HG03139 (cell line): ENCODE measurements around the gene PCDHGA12.
"Not testable (repeated sequence)": the region's sequence is repeated elsewhere in the genome, so short reads cannot be mapped to it uniquely, and the experiment has no call there.

Experiments
- ATAC-seq: cut with Tn5 transposase; IDR thresholded peaks from one replicate; pipeline ENCODE4 v1.9.1; 2021; ENCODE audit not compliant: unreplicated experiment

Gene PCDHGA12

GRCh38 chr5:141407790-141408505 is 22.4 kb upstream of the PCDHGA12 start, which contains the start of gene PCDHGB6:
TSS of gene PCDHGB6 (plus strand) at chr5:141408021. CDS start at chr5:141408203, 182 bp downstream.
- ATAC-seq, result not testable (repeated sequence)

GRCh38 chr5:141409598-141410306 is 20.6 kb upstream of the PCDHGA12 start:
- no peak for ATAC-seq

GRCh38 chr5:141411575-141411974 is 18.7 kb upstream of the PCDHGA12 start:
- ATAC-seq, result no peak

GRCh38 chr5:141412854-141413539 is 17.3 kb upstream of the PCDHGA12 start, which contains the start of gene PCDHGA10:
TSS of gene PCDHGA10 (plus strand) at chr5:141412987. CDS start at chr5:141413176, 189 bp downstream.
- peak; percentile 81 for ATAC-seq

- ATAC-seq, result no peak
These were observed 16.7 kb upstream of the PCDHGA12 start for GRCh38 chr5:141413540-141414069.

- not testable (repeated sequence) for ATAC-seq
These were observed 15.6 kb upstream of the PCDHGA12 start for GRCh38 chr5:141414548-141415274.

- ATAC-seq, result not testable (repeated sequence)
These were observed 15.1 kb upstream of the PCDHGA12 start for GRCh38 chr5:141415275-141415618.

- ATAC-seq, result peak; percentile 68
These were observed 12.7 kb upstream of the PCDHGA12 start, which contains the start of gene PCDHGB7 for GRCh38 chr5:141417494-141418172. TSS of gene PCDHGB7 (plus strand) at chr5:141417677. CDS start at chr5:141417860, 183 bp downstream.

- ATAC-seq, result no peak
These were observed 11.0 kb upstream of the PCDHGA12 start for GRCh38 chr5:141419074-141419880.

GRCh38 chr5:141420855-141421488 is 9.3 kb upstream of the PCDHGA12 start, which contains the start of gene PCDHGA11:
TSS of gene PCDHGA11 (plus strand) at chr5:141421051. CDS start at chr5:141421228, 177 bp downstream.
- ATAC-seq, result no peak

- no peak for ATAC-seq
These were observed 8.8 kb upstream of the PCDHGA12 start for GRCh38 chr5:141421489-141421855.

GRCh38 chr5:141422742-141423291 is 7.5 kb upstream of the PCDHGA12 start:
- ATAC-seq, result no peak

- ATAC-seq, result no peak
These were observed 2.4 kb upstream of the PCDHGA12 start for GRCh38 chr5:141427783-141428426.

- no peak for ATAC-seq
These were observed 979 bp downstream of the PCDHGA12 start for GRCh38 chr5:141431286-141431685.

- not testable (repeated sequence) for ATAC-seq
These were observed 2.0 kb downstream of the PCDHGA12 start for GRCh38 chr5:141432308-141432707.

GRCh38 chr5:141432726-141433125 is 2.4 kb downstream of the PCDHGA12 start:
- not testable (repeated sequence) for ATAC-seq

GRCh38 chr5:141434006-141434405 is 3.7 kb downstream of the PCDHGA12 start:
- ATAC-seq, result no peak

- ATAC-seq, result no peak
These were observed 6.9 kb downstream of the PCDHGA12 start for GRCh38 chr5:141437221-141437620.
